Colon (tissue), 2 donors: ENCODE results near the gene CHST9.
A peak's percentile ranks its signal among the peaks of the same experiment; 100 is the strongest.

Experiments used
- FAIRE-seq: peaks from 2 replicates; lab custom pipeline; 2012; peaks lifted over from hg19 to GRCh38; lab: Jason Lieb, UNC
- donor health status: control.
- donor health status: control.

CHST9 gene

GRCh38 chr18:27081701-27082100 is 103.4 kb downstream of the CHST9 start:
- FAIRE-seq = no peak

- no peak for FAIRE-seq
Measured at GRCh38 chr18:27075828-27076227, 109.3 kb downstream of the CHST9 start.

- no peak for FAIRE-seq
Measured at GRCh38 chr18:27073404-27073830, 111.7 kb downstream of the CHST9 start.

GRCh38 chr18:27064673-27065072 is 120.4 kb downstream of the CHST9 start:
- no peak for FAIRE-seq

DNA sequence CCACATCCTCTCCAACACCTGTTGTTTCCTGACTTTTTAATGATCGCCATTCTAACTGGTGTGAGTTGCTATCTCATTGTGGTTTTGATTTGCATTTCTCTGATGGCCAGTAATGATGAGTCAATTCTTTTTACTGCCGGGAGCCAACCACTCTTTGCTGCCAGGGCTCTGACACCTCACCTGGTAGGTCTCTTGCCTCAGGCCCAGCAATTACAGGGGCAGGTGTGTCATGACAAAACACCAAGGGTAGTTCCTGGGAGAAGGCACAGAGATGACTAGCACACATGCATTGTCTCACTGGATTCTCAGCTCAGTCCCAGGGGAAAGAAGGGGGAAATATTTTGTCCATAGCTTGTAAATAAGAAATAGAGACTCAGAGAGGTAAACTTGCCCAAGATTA is 122.3 kb downstream of the CHST9 start:
- no peak for FAIRE-seq

DNA sequence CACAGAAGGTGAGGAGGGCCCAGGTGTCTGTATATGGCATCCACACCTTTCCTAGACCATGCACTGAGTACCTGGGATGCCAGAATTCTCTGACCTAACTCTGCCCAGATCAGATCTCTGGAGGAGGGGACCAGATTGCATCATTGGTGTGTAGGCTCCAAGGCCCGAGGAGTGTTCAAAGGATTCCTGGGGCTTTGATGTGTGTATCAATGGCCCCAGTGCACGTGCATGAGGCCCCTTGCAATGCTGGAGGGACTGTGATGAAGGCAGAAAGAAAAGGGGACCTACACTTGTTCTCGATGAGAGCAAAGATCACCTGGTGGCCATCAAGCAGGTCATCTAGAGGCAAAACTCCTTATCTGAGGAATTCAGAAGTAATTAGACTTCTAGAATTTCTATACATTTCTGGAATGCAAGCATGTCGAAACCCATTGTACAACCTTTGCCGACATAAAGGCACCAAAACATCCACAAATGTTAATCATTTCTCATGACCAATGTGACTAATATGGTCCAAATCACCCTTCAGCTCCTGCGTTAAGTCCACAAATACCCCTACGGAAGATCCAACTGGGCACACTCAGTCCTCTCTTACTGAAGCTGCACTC is 123.5 kb downstream of the CHST9 start:
- FAIRE-seq = no peak

- no peak for FAIRE-seq
Measured at GRCh38 chr18:27057519-27058234, 127.4 kb downstream of the CHST9 start.

DNA sequence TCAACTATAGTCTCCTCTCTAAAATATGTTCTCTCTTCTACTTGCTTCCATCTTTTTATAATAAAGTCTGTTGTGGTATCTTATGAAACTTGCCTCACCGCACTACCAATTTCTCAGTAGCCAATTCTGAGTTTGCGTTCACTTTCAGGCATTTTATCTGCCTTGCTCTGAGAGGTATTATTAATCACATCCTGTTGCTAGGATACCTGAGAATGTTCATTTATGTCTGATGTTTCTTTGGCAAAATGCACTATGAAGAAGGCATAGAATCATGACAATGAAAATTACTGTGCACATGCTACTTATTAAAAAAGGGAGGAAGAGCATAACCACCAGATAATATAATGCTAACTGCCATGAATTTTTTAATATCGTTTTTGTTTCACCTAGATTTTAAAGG is 130.2 kb downstream of the CHST9 start:
- FAIRE-seq = no peak

DNA sequence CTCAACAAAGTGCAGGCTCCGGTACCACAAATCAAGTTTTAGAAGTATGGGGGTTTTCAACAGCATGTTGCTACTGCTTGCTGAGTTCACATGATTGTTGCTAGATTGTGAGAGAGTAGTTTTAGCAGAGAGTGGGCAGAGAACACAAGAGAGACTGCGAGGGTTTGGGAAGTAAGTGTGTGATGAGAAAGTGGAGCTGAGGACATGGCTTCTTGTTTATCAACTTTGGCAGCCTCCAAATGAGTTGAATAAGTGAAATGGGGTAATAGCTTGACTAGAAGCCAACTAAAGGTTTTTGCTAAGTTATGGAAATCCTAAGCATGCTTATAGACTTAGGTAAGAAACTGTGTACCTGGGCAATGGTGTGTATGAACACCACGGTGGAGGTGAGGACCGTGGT is 135.1 kb downstream of the CHST9 start:
- FAIRE-seq = no peak

DNA sequence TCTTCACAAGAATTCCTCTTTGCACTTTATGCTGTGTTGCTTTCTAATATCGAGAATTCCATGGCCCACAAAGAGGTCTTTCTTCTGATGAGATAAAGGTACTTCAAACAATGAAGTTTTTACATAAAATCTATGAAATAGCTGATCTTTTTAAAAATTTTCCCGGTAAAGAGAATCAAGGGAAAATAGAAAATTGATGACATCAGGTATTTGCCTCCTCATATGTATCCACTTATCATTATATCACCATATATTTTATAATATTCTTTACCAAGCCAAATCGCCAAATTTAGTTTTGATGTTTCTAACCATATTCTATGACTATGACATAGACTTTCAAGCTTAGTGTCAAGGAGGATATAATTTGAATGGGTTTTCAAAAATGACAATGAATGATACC is 139.8 kb downstream of the CHST9 start:
- no peak for FAIRE-seq

DNA sequence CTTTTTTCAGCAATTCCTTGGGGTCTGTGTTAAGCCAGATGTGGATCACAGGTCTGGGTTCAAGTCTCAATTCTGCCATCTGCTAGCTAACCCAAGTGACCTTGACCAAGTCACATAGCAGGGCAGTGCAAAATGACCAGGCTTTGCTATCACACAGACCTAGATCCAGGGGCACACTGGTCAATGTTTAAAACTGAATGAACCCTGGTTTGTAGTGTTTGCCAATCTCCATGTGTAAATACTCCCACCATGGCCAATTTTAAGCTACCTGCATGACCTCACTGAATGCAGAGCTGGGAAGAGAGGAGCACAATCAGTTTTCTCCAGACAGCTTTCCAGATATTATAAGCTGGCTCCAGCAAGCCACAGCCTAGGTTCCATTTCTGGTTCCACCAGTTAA is 142.9 kb downstream of the CHST9 start:
- FAIRE-seq = no peak

- no peak for FAIRE-seq
Measured at GRCh38 chr18:27040796-27041195, 144.3 kb downstream of the CHST9 start.

DNA sequence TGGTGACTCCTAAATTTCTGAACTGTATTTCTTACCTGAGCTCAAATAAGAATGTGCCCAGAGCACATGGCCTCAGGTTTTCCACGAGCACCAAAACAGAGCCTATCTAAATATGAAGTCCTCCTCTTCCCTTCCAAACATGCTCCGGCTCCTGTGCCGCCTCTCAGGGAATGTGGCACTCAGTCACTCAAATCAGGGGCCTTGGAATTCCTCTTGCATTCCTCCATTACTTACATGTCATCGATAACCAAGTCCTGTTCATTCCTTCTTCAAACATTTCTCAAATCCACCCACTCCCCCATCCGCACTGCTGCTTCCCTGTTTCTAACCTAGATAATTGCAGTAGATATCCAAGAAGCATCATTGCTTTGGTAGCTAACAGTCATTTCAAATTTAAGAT is 151.4 kb downstream of the CHST9 start:
- no peak for FAIRE-seq

DNA sequence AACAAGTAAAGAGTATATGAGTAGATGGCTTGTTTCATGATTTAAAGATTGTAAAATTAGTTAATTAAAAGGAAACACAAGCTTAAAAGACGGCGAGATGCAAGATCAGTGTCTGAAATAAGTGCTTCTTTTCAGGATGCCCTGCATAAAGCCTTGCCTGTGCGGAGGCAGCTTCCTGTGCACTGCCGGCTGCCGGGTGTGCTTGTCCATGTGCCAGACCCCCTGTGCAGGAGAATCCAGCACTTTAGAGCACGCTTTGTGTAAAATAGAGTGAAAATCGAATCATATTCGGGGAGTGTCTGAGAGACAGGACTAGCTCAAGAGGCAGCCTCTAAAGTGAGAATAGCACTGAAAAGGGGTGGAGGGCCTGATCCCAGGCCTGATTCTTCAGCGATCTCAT is 154.7 kb downstream of the CHST9 start:
- no peak for FAIRE-seq

GRCh38 chr18:27022477-27022876 is 162.6 kb downstream of the CHST9 start:
- FAIRE-seq = no peak

- FAIRE-seq = peak; percentile 33
Measured at GRCh38 chr18:27017901-27018500, 167.1 kb downstream of the CHST9 start.

DNA sequence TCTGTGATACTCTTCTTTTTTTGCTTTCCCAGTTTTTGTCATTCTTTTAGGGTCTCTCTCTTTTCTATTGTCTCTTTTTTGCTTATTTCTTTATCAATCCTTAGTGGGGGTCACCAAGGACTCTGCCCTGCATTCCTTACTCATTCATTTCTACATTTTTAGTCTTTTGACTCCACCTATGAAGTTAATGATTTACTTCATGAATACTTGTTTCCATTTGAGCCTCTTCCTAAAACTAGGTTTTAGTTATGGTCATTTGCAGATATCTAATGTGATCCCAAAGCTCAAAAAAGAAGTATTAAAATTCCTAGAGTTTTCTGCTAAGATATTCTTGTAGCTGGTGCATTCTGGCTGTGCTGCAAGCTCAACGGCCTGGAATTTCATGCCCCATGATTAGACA is 170.3 kb downstream of the CHST9 start:
- no peak for FAIRE-seq

- FAIRE-seq = no peak
Measured at GRCh38 chr18:27010784-27011183, 174.3 kb downstream of the CHST9 start.

GRCh38 chr18:27009293-27009692 is 175.8 kb downstream of the CHST9 start:
- FAIRE-seq = no peak

- no peak for FAIRE-seq
Measured at GRCh38 chr18:27008575-27008974, 176.5 kb downstream of the CHST9 start.

GRCh38 chr18:27007880-27008279 is 177.2 kb downstream of the CHST9 start:
- FAIRE-seq = no peak

GRCh38 chr18:27005589-27005988 is 179.5 kb downstream of the CHST9 start:
- FAIRE-seq = no peak

GRCh38 chr18:27004056-27004829 is 180.9 kb downstream of the CHST9 start:
- FAIRE-seq = no peak
